ENCODE data around the gene R3HDM2.
"Not testable (repeated sequence)": the region's sequence is repeated elsewhere in the genome, so short reads cannot be mapped to it uniquely, and the experiment has no call there.

R3HDM2 gene

DNA sequence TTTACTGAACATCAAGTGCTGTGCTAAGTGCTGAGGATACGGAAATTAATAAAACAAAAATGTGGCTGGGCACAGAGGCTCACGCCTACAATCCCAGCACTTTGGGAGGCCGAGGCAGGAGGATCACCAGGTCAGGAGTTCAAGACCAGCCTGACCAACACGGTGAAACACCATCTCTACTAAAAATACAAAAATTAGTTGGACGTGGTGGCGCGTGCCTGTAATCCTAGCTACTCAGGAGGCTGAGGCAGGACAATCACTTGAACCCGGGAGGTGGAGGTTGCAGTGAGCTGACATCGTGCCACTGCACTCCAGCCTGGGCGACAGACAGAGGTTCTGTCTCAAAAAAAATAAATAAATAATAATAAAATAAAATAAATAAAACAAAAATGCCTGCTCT is 3.9 kb downstream of the R3HDM2 start:
- not testable (repeated sequence) for DNase-seq (ENCODE audit: low read depth)

DNA sequence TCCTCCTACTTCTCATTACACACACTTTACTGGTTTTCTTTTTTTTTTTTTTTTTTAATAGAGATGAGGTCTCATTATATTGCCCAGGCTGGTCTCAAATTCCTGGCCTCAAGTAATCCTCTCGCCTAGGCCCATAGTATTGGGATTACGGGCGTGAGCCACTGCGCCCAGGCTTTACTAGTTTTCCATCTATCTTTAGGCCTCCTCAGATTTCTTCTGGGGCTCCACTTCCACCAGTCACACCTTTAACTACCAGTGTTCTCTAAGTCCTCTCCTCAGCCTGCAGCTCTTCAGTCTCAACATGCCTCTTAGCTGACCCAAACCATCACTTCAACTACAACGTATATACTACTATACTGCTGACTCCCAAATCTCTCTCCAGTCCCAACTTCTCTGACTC is 10.4 kb downstream of the R3HDM2 start:
- no peak for DNase-seq (ENCODE audit: low read depth)

DNA sequence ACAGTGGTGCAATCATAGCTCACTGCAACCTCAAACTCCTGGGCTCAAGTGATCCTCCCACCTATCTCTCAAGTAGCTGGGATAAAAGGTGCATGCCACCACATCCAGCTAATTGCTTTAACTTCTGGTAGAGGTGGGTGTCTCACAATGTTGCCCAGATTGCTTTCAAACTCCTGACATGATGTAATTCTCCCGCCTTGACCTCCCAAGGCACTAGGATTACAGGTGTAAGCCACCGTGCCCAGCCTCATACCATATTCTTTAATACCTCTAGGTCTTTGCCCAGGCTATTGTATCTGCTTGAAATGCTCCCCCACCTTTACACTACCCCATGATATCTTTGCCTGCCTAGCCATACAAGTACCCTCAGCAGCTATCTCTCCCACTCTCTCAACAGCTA is 11.3 kb downstream of the R3HDM2 start:
- DNase-seq (ENCODE audit: low read depth): no peak

DNA sequence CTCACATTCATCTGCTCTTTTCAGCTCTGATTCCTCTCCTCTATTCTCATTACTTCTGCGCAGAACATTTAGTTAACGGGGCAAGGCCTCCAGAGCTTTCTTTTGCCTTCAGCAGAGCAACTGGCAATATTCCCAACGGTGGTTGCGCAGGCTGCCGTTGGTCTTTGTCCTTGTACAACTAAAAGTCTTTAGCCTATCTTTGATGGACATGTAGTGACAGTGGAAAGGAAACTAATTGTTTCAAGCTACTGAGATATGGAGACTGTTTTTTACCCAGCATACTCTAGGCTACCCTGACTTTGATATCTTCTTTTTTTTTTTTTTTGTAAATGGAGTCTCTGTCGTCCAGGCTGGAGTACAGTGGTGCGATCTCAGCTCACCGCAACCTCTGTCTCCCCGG is 12.6 kb downstream of the R3HDM2 start:
- no peak for DNase-seq (ENCODE audit: low read depth)

DNA sequence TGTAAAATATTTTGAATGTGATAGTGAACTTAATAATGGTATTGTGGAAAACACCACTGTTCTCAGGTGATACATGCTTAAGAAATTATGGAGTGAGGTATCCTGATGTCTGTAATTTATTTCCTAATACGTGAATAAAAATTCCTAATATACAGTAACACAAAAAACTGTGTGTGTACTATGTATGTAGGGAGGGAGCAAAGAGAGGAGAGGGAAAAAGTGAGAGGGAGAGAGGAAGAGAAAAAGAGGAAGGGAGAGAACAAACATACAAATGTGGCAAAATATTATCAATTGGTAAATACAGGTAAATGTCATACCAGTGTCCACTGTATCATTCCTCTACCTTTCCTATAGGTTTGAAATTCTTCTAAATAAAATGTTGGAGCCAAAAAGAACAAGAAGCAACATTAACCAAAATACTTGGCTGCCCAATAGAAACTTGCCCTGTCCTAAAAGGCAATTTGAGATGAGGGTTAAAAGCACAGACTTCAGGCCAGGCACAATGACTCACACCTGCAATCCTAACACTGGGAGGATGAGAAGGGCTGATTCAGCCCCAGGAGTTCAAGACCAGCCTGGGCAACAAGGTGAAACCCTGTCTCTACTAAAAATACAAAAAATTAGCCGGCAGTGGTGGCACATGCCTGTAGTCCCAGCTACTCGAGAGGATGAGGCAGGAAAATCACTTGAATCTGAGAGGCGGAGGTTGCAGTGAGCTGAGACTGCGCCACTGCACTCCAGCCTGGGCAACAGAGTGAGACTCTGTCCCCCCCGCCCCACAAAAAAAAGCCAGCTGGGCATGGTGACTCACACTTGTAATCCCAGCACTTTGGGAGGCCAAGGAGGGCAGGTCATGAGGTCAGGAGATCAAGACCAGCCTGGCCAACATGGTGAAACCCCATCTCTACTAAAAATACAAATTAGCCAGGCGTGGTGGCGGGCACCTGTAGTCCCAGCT is 14.5 kb downstream of the R3HDM2 start:
- DNase-seq (ENCODE audit: low read depth): no peak

DNA sequence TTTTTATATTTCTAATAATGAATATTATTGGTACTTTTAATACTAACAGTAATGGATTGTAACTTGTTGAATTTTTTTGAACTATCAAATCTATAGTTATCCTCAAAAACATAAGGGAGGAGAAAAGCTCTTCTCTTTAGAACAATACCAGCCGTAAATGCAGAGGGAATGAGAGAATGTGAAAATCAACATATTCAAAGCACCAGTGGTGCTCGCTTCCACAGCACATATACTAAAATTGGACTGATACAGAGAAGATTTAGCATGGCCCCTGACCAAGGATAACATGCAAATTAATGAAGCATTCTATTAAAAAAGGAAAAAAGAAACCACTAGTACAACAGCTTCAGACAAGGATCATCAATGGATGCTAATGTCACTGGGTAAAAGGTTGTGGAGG is 15.8 kb downstream of the R3HDM2 start:
- DNase-seq (ENCODE audit: low read depth): no peak

DNA sequence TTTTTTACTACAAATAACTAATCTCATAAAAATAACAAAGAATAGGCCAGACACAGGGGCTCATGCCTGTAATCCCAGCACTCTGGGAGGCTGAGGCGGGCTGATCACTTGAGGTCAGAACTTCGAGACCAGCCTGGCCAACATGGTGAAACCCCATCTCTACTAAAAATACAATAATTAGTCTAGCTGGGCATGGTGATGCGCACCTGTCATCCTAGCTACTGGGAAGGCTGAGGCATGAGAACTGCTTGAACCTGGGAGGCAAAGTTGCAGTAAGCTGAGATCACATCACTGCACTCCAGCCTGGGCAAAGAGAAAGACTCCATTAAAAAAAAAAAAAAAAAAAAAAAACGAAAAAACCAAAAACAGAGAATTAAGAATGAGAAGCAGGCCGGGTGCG is 16.7 kb downstream of the R3HDM2 start:
- DNase-seq (ENCODE audit: low read depth): not testable (repeated sequence)

DNA sequence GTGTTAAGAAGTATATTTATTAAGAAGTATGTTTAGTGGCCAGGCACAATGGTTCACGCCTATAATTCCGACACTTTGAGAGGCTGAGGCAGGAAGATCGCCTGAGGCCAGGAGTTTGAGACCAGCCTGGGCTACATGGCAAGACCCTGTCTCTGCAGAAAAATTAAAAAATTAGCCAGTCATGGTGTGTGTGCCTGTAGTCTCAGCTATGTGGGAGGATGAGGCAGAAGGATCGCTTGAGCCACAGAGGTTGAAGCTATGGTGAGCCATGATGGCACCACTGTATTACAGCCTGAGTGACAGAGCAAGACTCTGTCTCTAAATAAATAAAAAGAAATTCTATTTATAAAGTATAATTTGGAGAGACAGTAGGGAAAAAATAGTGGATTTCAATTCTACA is 20.3 kb downstream of the R3HDM2 start:
- DNase-seq (ENCODE audit: low read depth): no peak

DNA sequence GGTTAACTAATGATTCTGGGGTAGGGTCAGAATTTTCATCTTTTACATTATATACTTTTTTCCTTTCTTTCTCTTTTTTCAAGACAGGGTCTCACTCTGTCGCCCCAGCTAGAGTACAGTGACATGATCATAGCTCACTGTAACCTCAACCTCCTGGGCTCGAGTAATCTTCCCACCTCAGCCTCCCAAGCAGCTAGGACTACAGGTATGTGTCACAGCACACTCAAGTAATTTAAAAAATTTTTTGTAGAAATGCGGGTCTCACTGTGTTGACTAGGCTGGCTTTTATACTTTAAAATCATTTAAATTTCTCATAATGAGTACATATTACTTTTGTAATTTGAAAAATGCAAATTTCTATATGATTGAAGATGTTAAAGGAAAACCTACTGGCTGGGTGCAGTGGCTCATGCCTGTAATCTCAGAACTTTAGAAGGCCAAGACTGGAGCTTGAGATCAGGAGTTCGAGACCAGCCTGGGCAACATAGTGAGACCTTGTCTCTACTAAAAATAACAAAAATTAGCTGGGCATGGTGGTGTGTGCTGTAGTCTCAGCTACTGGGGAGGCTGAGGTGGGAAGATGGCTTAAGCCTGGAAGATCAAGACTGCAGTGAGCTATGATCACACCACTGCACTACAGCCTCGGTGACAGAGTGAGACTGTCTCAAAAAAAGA is 25.7 kb downstream of the R3HDM2 start:
- no peak for DNase-seq (ENCODE audit: low read depth)

DNA sequence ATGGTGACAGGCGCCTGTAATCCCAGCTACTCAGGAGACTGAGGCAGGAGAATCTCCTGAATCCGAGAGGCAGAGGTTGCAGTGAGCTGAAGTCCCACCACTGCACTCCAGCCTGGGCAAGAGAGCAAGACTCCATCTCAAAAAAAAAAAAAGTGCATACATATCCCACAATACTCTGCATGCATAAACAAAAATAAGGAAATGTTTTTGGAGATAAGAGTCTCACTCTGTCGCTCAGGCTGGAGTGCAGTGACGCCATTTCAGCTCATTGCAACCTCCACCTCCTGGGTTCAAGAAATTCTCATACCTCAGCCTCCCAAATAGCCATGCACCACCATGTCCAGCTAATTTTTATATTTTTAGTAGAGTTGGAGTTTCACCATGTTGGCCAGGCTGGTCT is 28.7 kb downstream of the R3HDM2 start:
- DNase-seq (ENCODE audit: low read depth): not testable (repeated sequence)

DNA sequence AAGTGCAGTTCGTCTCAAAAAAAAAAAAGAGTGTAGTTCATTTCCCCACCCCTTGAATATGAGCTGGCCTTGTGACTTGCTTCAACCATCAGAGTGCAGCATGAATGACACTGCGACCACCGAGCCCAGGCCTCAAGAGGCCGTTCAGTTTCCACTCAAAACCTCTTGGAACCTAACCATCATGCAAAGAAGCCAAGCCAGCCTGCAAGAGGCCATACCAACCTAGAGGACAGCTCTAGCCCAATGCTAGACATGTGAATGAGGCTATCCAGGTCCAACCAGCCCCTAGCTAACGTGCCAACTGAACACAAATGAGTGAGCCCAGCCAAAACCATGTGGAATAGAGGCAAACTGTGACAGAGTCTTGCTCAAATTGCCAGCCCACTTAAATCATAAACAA is 29.7 kb downstream of the R3HDM2 start:
- no peak for DNase-seq (ENCODE audit: low read depth)

DNA sequence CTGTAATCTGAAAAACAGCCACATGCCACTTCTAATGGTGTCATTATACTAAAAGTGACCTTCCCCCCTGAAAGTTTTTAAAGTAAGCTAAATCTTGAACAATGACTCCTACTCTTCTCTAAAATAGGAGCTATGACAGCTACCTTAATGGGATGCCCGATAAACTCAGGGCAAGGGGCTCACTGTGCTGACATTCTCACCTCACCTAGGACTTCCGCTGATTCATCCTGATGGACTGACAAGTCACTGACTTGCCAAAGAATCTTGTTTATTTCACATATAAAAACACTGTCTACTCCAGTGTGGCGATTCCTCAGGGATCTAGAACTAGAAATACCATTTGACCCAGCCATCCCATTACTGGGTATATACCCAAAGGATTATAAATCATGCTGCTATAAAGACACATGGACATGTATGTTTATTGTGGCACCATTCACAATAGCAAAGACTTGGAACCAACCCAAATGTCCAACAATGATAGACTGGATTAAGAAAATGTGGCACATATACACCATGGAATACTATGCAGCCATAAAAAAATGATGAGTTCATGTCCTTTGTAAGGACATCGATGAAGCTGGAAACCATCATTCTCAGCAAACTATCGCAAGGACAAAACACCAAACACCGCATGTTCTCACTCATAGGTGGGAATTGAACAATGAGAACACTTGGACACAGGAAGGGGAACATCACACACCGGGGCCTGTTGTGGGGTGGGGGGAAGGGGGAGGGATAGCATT is 31.0 kb downstream of the R3HDM2 start:
- not testable (repeated sequence) for DNase-seq (ENCODE audit: low read depth)

DNA sequence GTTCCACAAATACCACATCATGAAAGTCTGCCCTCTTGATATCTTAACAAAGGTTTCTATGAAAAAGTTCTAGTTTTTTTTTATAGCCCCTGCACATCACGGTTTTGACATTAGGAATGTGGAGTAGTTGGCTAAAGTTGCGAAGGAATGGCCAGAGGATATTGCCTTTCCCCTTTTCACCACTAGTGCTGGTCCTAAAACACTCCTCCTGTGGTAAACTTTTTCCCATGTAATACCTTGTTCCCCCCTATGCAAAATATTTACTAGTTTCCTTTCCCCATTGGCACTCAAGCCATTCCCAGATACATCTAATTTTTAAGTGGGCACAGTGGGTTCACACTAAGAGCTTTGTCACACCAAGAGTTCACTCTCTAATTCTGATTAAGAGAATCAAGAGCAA is 33.4 kb downstream of the R3HDM2 start:
- DNase-seq (ENCODE audit: low read depth): no peak

DNA sequence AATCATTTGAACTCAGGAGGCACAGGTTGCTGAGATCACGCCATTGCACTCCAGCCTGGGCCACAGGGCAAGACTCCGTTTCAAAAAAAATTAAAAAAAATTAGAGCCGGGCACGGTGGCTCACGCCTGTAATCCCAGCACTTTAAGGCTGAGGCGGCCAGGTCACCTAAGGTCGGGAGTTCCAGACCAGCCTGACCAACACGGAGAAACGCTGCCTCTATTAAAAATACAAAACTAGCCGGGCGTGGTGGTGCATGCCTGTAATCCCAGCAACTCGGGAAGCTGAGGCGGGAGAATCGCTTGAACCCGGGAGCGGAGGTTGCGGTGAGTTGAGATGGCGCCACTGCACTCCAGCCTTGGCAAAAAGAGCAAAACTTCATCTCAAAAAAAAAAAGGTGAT is 35.7 kb downstream of the R3HDM2 start:
- no peak for DNase-seq (ENCODE audit: low read depth)

DNA sequence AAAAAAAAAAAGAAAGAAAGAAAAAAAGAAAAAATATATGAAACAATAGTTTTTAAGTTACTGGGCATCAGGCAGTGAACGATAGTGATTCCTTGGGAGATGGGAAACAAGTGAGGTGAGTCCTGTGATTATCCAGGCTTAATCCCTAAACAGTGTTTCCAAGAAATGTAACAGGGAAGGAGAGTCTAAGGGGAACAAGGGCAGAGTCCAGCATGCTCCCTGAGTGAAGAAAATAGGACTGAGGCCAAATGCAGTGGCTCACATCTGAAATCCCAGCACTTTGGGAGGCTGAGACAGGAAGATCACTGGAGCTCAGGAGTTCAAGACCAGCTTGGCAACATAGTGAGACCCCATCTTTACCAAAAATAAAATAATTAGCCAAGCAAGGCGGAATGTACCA is 40.7 kb downstream of the R3HDM2 start:
- DNase-seq (ENCODE audit: low read depth): no peak

DNA sequence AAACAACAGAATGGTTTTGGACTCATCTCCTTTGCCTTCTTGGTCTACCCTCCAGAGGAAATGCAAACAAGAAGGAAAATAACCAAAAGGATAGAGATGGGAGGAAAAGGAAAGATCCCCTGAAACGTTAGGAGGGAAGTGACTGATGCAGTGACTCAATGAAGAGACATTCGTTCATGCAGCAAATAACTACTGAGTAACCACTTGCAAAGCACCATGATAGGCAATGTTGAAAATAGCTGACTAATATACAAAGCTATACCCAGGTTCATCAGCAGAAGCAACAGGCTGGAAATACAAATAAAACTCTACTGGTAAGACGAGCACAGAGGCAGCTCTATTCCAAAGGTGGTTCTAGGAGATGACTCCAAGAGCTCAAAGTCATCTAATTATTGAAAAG is 41.8 kb downstream of the R3HDM2 start:
- DNase-seq (ENCODE audit: low read depth): no peak

DNA sequence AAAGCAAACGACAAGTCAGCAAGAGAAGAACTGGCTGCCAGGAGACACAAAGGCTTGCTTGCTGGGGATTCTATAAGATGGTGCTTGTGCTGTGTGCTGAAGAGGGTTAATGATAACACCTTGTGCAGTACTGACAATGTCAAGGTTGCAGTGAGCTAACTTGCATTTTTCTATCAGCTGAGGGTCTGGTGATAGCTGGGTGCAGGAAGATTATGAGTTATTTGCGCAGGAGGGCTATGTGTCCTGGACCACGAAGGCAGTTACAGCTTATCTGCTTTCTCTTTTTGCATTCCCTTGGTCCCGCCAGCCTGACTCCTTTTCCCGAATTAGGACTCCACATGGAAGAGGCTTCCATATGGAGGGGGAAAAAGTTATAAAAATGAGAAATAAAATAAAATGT is 42.4 kb downstream of the R3HDM2 start:
- DNase-seq (ENCODE audit: low read depth): no peak

DNA sequence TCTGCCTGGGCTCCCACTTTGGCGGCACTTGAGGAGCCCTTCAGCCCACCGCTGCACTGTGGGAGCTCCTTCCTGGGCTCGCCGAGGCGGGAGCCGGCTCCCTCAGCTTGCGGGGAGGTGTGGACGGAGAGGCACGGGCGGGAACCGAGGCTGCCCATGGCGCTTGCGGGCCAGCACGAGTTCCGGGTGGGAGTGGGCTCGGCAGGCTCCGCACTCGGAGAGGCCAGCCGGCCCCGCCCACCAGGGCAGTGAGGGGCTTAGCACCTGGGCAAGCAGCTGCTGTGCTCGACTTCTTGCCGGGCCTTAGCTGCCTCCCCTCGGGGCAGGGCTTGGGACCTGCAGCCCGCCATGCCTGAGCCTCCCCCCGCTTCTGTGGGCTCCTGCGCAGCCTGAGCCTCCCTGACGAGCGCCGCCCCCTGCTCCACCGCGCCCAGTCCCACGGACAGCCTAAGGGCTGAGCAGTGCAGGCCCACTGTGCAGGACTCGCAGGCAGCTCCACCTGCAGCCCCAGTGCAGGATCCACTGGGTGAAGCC is 44.6 kb downstream of the R3HDM2 start:
- DNase-seq (ENCODE audit: low read depth): no peak

DNA sequence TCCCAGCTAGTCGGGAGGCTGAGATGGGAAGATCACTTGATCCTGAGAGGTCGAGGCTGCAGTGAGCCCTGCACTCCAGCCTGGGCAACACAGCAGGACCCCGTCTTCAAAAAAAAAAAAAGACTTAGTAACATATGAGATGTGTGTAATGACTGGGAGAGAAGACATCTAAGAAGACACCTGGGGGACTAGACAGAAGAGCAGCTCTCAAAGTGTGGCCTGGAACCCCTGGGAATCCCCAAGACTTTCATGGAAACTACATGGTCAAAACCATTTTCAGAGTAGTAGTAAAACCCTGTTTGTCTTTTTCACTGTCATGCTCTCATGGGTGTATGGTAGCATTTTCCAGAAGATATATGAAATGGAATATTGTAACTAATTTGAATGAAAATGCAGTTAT is 45.3 kb downstream of the R3HDM2 start:
- no peak for DNase-seq (ENCODE audit: low read depth)

DNA sequence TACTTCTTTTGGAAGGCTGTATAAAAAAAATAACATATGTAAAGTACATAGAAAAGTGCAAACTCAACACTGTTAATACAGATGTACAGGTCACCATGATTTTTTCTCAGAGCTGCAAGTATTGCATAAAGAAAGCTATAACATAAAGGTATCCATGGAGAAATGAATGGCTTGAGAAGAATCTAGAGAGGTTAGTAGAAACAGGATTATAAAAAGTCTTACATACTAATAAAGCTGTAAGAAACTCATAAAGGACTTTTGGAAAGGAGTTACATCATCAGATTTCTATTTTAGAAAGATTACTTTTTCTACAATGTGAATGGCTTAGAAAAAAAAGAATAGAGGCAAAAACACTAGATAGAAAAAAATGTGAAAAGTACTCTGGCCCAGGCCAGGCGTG is 46.4 kb downstream of the R3HDM2 start:
- no peak for DNase-seq (ENCODE audit: low read depth)

DNA sequence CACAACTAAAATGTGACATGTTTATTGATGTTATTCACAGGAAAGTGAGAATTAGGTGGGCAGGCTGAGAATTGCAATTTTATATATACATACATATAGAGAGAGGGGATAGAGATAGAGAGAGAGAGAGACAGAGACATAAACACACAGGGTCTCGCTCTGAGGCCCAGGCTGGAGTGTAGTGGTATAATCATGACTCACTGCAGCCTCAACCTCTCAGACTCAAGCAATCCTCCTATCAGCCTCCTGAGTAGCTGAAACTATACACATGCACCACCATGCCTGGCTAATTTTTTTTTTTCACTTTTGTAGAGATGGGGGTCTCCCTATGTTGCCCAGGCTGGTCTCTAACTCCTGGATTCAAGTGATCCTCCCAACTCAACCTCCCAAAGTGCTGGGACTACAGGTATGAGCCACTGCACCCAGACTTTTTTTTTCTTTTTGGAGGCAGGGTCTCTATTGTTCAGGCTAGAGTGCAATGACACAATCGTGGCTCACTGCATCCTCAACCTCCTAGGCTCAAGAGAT is 49.1 kb downstream of the R3HDM2 start:
- no peak for DNase-seq (ENCODE audit: low read depth)

DNA sequence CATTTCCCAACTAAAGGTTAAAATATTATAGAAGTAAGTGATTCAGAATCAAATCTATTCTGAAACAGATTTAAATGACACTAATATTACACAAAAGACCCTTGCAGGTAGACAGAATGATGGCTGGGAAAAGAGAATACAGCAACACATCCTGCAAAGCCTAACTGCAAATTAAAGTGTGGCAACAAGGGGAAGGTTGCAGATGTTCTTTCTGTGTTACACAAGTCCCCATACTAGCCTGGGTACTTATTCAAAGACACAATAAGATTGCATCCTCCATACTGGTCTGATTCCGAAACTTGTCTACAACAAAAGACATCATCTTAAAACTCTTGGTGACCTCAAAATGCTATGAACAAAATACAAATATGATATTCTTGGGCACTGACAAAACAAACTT is 50.5 kb downstream of the R3HDM2 start:
- no peak for DNase-seq (ENCODE audit: low read depth)
